Stimulated activated CD8-positive, alpha-beta memory T cell treated with anti-CD3 and anti-CD28 coated beads, Interleukin-7, amount 100 ng/mL, for 1 hour (primary cell): ENCODE measurements around the gene HVCN1.
"Not testable (repeated sequence)": the region's sequence is repeated elsewhere in the genome, so short reads cannot be mapped to it uniquely, and the experiment has no call there.

Experiments used
- DNase-seq, 2 donors: peaks; one replicate each; pipeline ENCODE4 v3.0.0-alpha.2; 2020; ENCODE audit warnings: low read depth in 2 of 2

The HVCN1 gene

DNA sequence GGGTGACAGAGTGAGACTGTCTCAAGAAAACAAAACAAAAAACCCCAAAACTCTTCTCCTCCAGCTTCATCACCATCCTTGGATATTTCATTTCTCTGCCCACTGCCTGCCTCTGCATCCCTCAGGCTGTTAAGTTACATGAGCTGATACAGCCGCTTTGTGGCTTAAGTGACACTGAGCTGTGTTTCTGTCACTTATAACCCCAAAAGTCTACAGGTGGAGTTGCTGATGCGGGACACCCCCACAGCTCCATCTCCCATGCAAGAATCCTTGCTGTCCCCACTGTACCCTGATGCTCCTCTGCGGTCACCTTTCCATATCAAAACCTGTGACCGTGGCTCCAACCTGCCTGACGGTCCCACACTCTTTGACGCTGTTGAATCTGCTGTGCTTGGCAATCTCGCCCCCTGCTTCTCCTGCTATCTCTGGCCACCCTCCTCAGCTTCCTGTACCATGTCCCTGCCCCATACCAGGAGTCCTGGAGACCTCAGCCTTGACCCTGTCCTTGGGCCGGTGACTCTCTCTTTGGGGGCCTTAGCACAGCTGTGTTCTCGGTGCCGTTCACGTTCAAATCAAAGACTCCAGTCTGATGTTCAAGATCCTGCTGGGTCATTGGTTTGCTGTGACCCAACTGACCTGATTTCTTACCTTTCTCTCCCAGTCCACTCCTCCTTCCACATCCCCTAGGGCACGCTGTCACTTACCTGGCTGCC is 20.3 kb downstream of the HVCN1 start:
- no peak for DNase-seq

DNA sequence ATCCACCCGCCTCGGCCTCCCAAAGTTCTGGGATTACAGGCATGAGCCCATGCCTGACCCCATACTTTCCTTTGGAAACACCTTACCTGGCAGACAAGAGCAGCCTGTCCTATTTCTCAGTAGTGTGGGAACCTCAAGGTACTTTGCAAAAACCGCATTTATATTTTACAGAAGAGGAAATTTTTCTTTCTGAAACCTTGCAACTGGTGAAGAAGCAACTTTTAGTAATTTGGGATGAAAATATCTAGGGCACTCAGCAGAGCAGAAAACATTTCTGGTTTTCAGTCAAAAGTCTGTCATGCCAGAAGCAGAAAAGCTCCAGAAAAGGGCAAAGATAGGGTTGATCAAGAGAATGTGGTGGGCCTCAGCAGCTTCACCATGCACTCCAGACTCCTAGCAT is 21.2 kb downstream of the HVCN1 start:
- DNase-seq: no peak

DNA sequence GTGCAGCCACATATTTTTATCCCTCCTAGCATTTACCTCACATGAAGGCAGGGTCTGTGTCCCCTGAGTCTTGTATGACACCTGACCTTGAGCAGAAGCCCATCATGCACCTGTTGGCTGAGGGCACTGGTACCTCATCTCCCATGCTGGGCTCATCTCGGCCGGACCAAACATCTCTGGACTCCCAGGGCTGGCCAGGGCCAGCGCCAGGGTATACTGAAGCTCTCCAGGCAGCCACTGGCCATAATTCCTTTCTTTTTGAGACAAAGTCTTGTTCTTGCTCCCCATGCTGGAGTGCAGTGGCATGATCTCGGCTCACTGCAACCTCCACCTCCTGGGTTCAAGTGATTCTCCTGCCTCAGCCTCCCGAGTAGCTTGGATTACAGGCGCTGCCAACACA is 22.0 kb downstream of the HVCN1 start:
- no peak for DNase-seq

DNA sequence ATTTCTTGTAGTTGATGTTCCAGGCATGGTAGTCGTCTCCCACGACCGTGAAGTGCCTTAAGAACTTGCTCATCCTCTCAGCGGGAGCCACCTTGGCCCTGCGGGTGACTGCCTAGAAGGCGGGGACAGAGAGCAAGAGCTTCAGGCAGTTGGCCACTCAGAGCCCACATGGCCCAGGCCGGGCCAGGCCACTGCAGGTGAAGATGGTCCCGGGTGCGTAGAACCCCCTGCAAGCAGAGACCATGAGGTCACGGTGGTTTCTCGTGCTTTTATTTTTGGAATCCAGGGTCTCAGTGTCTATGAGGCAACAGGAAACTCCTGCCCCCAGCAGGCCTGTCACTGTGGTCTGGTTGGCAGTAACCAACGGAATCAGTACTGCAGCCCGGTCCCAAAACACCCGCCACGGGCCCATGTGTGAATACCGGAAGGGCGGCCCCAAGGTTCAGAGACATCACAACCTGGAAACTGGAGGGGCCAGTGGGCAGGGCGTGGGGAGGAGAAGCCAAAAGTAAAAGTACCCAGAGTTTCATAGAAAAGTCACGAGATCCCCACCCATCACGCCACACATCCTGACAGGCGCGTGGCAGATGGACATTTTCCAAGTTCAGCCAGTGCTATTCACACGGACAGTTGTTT is 27.5 kb downstream of the HVCN1 start:
- peak; percentile 25 to 34 for DNase-seq

DNA sequence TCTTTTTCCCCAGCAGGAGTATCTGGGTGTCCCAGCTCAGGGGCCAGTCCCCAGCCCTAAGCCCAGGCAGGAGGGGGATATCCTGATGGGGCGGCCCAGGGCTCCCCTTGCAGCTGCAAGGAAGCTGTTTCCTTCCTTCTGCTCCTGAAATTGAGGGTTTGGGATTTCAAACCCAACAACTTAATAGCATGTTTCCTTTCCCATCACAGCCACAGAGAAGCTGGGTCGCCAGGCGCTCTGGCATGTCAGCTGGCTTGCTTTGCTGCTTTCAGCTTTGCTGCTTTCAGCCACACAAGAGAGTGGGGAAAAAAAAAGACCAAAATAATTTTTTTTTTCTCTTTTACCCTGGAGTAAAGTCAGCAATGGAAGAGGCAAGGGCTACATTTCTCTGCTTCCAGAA is 30.0 kb downstream of the HVCN1 start:
- no peak for DNase-seq

DNA sequence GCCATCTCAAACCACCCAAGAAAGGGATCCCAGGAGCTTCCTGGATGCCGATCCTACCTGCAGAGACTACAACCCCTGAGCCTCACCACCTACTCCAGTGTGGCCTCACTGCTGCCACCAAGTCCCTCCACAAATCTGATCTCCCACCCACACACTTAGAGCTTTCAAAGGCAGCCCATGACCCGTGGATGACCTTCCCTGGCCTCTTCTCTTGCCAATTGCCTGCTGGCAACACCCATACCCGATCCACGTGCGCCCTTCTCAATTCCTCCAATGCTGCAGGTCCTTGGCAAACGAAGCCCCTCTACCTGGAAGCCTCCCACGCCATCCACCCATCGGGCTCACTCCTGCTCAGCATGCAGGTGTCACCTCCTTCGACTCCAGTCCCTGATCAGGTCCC is 30.7 kb downstream of the HVCN1 start:
- DNase-seq: no peak

DNA sequence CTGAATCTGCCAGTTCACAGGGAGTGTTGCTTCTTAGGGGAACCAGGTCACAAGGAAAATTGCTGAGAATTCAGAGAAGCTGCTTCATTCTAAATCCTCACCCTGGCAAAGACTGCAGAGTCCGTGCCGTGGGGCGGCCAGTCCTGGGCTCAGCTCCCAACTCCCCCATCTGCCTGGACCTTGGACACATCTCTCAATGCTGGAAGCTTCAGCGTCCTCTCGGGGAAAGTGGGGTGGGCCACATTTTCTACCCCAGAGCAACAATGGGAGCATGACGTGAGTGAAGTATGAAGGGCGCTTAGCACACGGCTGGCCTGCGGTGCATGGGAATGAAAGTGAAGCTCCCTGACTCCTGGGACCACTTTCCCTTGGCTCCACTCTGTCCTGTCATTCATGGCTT is 31.2 kb downstream of the HVCN1 start:
- DNase-seq: no peak

DNA sequence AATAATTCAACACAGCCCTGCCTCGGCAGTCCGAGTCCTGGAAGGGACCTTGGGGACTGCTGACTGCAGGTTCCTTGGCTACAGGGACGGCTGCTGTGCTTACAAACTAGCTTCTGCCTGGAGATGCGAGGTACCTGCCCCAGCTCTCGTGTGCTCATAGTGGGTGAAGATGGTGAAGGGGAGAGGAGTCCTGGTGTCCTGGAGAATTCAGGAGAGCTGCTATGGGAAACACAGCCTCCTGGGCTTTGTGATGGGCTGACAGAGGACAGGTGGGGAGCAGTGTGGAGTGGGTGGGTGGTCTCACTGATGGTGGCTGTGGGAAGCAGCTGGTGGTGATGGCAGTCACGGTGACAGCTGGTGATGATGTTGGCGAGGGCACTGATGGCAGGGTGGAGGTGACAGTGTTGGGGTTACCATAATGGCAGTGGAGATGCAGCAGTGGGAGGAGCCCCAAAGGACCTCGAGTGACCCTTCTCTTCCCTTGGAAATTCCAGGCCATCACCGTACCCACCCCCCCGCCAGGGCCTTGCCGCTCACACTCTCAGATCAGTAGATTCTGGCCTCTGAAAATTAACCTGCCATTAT is 32.8 kb downstream of the HVCN1 start:
- DNase-seq: no peak

DNA sequence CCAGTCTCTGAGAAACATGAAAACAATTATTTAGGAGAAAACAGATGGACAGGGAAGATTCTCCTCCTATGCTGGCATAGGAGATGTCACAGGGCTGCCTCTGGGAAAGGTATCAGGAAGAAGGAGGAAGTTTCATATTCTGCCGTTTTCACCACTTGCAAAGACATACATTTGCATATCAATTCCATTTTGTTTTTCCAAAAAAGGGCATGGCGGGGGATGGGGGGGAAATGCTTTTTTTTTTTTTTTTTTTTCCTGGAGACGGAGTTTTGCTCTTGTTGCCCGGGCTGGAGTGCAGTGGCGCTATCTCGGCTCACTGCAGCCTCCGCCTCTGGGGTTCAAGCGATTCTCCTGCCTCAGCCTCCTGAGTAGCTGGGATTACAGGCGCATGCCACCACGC is 34.7 kb downstream of the HVCN1 start:
- not testable (repeated sequence) for DNase-seq

DNA sequence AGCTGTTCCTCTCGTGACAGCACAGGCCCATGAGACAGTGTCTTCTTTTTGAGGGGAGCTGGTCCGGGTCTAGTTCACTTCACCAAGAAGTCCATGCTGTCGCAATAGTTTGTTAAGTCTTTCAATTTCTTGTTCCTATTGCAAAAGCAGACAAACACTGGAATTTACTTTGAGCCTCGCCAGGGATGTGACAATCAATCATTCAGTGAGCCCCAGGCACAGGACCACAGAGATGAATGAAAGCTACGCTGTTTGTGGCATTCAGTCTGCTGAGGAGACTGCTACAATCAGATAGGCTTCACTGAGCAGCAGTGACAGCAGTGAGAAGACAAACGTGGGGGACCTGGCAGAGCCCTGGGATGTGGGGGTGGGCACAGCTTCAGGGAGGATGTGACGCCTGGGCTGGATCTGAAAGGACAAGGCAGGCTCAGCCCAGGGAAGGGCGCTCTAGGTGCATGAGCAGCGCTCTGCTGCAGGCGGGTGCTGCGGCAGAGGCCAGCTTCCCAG is 39.5 kb downstream of the HVCN1 start:
- no peak for DNase-seq

DNA sequence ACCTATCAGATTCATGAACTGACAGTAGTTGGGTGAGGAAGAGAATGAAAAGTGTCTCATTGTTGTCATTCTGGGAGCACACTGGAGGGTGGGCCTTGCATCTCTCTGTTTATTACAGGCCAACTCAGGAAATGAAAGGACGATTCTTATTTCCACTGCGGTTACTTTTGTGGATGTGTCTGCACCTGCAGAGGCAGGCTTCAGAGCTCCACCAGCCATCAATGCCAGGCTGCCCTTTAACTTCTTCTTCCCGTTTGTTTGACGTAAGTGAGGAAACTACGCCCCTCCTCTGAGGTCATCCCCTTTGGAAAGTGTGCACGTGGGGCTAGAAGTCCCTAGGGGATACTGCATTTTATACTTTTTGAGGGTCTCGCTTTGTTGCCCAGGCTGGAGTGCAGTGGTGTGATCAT is 41.3 kb downstream of the HVCN1 start:
- DNase-seq: no peak

DNA sequence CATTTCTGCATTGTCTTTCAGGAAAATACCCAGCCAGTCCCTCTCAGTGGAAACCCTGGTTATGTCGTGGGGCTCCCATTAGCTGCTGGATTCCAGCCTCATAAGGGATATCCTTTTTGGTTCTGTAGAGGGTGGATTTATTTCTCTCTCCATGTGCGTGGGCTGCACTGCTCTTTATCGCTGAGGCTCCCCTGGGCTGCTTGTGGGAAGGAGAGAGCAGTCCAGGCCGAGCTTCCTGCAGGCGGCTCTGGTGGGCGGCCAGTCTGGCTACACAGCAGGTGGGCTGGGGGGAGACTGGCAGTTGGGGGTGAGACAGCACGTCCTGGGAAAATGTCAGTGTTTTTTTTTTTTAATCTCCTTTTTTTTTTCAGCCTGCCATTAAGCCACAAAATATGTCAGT is 47.4 kb downstream of the HVCN1 start:
- DNase-seq: no peak

DNA sequence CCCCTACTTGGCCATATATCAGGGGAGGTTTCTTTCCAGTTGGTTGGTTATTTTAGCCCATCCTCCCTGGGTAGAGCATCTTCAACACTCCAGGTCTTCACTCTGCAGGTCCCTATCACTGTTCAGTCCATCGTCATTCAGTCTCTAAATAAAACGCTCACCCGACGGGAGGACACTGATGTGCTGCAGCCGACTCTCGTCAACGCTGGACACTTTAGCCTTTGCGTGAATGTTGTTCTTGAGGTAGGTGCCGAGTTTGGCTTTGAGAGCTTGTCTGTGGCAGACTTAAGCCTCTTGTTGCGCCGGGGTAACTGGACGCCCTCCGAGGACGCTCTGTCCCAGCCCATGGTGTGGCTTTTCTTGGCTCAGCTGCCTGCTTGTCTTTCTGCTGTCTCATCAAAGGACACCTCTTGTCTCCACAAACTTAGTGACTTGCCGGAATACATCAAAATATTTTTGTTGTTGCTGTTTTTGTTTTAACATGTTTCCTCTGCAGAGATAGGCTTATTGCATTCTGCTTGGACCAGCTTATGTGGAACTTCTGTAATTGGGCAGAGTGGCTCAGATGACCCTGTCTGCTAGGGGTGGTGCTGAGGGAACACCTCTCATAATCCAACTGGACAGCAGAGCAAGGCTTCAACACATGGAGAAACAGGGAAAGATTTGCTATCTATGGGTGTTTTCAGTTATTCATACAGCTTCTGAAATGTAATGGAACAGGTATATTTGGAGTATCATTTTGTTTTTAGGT is 48.5 kb downstream of the HVCN1 start:
- no peak for DNase-seq

DNA sequence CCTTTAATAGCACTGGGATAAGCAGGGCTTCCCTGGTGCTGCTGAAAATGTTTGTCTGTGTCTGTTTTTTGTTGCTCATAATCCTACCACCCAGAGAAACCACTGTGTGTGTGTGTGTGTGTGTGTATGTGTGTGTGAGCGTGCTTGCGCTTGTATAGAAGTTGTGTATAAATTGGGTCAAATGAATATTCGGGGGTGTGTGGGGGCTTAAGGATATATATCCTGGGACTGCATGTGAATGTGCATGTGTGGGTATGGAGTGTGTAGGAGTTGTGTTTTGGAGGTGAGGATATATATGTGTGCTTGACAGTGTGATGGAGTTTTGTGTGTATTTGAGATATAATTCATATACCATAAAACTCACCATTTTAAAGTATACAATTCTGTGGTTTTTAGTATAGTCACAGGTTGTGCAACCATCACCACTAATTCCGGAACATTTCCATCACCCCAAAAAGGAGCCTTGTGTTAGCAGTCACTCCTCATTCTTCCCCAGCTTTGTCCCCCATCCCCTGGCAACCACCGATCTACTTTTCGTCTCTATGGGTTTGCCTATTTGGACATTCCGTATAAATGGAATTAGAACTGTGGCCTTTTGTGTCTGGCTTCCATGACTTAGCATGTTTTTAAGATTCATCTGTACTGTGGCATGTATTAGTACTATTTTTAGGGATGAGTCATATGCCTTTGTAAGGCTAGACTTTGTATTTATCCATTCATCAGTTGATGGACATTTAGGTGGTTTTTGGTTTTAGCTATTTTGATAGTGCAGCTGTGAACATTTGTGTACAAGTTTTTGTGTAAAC is 49.4 kb downstream of the HVCN1 start:
- no peak for DNase-seq

DNA sequence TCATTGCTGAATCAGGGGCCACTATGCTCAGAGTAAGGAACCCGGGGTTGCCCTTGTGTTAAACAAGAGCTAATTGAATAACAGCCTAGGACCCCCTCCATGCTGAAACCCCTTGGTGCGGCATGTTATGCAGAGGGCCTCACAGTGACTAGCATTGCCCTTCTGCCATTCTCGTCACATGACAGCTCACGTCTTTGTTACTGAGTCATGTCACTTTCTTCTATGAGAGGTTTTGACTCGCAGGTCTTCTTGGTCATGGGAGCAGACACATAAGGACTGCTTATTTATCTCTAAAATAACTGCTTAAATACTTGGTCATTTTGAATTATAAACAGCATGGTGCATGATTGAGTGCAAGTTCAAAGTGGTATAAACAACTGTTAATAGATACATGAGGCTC is 50.1 kb downstream of the HVCN1 start:
- no peak for DNase-seq

DNA sequence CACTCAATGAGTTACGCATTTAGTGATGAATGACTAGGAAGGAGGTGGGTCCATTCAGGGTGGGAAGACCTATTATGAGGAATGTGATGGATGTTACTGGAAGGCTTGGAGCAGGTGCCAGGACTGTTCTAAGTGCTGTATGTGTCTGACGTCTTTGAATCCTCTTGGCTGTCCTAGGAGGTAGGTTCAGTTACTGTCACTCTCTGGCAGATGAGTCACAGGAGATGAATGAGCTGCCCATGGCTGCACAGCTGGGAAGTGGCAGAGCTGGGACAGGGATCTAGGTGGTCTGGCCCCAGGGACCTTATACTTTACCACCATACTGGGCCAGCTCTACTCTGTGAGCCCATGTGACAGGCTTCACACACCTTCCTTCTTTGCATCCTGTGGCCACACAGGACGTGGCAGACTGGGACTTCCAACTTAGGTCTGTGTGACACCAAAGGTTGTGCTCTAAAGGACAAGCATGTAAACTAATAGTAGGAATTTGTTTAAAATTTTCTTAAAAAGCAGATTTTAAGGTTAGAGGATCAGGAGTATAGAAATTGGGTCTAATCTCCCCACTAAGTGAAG is 51.0 kb downstream of the HVCN1 start:
- no peak for DNase-seq

DNA sequence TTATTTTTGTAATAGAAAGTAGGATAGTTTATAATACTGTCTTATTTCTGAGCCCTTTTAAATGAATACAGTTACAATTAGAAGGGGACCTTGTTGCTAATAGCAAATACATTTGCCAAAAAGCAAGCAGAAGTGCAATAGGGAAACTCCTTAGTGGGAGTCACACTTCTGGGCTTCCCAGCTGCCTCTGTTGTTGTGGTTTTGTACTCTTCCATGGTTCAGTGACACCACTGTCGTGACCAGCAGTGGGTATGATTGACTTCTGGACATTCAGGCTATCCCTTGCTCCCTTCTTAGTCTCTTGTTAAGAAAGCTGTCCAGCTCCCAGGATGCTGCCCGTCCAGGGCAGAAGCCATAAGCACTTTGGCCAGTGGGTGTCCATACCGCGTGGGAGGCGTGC is 52.4 kb downstream of the HVCN1 start:
- DNase-seq: no peak

DNA sequence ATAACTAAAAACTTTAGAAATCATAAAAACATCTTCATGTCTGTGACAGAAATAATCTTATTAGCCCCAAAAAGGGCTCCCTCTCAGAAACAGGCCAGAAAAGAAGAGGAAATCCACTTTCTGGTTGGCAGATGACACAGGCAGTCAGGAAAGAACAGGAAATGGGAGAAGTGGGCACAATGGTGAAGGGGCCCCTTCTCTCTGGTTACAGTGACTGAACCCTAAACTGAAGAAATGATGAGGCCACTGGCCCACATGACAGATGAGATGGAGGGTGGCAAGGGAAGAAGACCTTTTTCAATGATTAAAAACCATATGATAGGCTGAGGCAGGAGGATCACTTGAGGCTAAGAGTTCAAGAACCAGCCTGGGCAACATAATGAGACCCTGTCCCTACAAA is 53.9 kb downstream of the HVCN1 start:
- DNase-seq: no peak

DNA sequence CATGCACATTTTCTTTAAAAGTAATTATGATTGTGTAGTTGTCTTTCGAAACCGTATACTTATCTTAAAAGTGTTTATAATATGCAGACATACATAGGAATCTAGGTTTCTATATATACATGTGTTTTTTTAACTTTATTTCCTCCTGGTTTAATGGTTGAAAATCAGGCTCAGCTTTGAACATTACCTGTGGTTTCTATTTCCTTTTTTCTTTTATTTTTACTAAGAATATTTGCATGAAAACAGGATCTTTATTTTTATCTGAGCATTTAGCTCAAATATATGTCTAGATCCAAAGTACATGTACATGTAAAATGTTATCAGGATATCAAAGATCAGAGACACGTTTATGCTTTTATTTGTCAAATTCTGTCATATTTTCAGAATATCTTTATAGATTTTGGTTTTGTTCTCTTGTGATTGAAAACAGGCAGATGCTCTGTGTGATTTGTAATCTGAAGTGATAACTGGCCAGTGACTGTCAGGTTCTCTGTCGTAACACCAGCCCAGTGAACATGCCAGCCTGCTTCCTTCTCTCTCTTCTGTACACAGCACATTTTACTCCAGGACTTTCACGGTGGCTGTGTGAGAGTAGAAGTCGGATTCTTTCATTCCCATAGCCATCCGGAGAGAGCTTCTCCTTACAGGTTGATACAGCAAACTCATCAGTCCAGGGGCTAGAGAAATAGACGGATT is 61.3 kb downstream of the HVCN1 start:
- DNase-seq: no peak

DNA sequence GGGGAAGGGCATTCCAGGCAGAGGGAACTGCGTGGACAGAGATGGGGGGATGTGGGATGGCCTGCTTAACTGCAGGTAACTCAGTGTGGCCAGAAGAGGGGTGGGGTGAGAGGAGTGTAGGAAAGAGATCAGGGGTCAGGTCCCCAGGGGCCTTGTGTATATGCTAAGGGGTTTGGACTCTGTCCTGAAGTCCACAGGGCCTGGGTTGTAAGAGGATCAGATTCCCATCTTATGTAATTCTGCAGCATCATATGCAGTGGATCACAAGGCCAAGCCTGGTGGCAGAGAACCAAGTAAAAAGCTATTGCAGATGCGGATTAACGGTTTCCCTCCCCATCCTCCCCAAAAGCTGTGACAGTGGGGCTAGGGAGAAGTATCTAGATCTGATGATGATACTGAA is 66.3 kb downstream of the HVCN1 start:
- no peak for DNase-seq

DNA sequence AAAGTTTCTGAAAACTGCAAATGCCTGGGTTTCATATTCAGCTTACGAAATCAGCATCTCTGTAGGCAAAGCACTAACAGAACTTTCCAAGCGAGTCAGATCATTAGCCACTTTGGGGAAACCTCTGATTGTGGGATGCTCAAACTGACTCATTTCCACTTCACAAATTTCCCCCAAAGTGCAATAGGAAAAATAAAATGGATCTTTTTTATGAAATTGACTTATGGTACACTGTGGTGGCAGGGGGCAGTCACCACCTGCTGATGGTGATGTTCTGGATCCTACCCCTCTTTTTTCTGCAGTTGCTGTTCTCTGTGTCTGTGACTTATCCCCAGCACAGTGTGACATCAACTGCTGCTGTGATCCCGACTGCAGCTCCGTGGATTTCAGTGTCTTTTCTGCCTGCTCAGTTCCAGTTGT is 69.4 kb downstream of the HVCN1 start:
- no peak for DNase-seq
